DMS53 treated with DMSO at 0.1 percent for 48 hours (cell line): ENCODE results near the gene AUH.

Source experiments
- DNase-seq: peaks from one replicate; lab custom pipeline; 2025; ENCODE audit not compliant: unreplicated experiment; lab: John Stamatoyannopoulos, UW

The AUH gene

DNA sequence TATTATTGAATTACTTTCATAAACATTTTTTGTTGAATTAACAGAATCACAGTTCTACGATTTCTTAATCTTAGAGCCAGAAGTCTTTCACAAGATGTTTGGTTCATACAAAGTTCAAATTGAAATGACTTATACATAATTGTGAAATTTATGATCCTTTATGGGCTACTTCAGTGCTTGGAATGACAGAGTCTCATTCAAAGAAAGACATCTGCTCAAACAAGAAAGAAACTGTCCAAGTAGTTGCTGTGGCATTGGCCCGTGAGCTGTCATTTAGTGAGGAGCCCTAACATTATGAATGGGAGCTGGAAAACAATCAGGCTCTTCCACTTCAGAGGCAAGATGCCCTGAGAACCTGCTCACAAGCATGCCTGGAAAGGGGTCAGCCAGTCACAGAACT, 63.4 kb downstream of the AUH start:
- no peak for DNase-seq

- DNase-seq: no peak
Observed at GRCh38 chr9:91297306-91297705, 64.4 kb downstream of the AUH start.

- DNase-seq: no peak
Observed at GRCh38 chr9:91296354-91296753, 65.4 kb downstream of the AUH start.

DNA sequence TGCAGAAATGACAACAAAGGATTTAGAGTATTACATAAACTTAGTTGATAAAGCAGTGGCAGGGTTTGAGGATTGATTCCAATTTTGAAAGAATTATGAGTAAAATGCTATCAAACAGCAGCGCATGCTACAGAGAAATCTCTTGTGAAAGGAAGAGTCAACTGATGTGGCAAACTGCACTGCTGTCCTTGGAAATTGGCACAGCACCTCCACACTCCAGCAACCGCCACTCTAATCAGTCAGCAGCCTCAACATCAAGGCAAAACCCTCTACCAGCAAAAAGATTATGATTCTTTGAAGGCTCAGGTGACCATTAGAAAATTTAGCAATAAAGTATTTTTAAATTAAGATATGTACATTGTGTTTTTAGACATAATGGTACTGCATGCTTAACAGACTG, 66.4 kb downstream of the AUH start:
- no peak for DNase-seq

GRCh38 chr9:91291866-91292265, 69.9 kb downstream of the AUH start:
- no peak for DNase-seq

DNA sequence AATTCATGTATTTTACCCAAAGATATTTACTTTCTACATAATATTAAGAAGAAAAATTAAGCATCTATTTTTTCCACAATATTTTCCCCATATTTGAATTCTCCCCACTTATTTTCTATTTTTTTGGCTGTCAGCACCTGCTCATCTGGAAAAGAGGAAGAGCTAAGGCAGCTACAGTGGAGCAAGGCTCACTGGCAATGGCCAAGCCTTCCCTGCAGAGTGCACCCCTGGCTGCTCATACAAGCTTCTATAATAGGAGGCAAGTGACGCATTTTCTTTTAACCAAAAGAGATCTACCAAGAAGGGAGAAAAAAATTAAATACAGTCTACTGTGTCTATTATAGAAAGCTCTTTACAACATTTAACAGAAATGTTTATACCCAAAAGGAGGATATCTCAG, 72.5 kb downstream of the AUH start:
- no peak for DNase-seq

GRCh38 chr9:91285729-91286353, 75.9 kb downstream of the AUH start:
- DNase-seq: no peak

DNA sequence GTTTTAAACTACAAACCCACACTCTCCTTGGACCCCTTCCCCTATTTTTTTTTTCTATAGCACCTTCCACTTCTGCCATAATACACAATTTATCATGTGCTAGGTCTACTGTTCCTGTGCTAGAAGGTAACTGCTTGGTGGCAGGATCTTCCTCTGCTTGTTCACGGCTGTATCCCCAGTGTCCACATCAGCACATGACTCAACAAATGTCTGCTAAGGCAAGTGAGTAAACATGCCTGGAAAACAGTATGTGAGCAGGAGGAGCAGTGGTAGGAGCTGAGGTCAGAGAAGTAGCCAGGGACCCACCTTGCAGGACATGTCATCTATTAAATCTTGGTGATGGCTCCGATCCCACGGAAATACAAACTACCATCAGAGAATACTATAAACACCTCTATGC, 79.4 kb downstream of the AUH start:
- DNase-seq: no peak

GRCh38 chr9:91279296-91280204, 82.2 kb downstream of the AUH start:
- no peak for DNase-seq

DNA sequence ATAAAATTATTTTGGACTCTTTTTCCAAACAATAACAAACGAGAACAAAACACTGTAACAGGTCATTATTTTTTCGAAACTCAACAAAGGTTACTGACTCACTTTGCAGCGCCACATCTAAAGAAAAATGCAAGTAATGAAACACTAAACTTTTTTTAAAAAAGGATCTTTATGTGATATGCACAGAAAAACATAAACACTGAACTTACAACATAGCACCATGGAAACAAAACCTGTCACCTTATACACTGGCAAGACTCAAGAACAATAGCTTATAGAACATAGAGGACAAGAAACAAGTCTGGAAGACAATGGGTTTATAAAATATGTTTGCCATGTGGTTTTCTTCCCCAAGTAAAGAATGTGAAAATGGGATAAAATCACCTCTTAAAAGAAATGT, 85.2 kb downstream of the AUH start:
- DNase-seq: no peak

DNA sequence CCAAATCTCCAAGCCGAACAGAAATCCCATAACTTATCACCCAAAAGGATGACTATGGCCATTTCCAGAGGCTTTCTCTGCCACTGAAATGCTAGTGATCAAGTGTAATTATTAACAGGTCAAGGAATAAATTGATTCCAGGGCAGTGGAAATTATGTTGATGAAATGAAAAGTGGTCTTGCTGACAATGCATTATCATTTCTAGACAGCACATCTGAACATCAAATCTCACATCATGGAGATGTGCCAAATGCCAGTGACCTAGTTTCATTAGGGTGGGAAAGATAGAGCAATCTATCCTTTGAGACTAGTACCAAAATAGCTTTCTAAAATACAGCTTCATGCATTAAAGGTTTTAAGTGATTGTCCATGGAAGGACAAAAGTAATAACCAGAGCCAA, 86.1 kb downstream of the AUH start:
- DNase-seq: no peak

DNA sequence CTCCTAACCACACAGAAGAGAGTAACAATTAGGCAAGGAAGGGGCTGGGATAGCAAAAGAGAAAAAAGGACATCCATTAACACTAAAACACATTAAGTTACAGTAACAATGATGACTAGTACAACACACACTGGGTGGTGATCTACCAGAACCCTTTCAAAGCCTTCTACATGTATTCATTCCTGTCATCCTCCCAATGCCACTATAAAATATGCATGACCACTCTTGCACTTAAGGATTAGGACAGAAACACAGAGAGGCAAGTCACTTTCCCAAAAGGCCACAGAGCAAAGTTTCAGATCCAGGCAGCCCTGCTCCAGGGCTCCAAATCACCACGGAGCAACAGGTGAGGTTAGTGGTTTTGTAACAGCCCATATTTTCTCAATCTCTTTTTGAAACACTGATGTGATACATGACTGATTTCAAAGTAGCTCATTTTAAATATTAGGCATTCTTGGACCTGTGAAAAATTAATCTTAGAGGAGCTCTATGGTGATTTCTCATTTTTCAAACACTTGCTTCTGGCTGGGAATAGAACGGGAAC, 86.7 kb downstream of the AUH start:
- no peak for DNase-seq

DNA sequence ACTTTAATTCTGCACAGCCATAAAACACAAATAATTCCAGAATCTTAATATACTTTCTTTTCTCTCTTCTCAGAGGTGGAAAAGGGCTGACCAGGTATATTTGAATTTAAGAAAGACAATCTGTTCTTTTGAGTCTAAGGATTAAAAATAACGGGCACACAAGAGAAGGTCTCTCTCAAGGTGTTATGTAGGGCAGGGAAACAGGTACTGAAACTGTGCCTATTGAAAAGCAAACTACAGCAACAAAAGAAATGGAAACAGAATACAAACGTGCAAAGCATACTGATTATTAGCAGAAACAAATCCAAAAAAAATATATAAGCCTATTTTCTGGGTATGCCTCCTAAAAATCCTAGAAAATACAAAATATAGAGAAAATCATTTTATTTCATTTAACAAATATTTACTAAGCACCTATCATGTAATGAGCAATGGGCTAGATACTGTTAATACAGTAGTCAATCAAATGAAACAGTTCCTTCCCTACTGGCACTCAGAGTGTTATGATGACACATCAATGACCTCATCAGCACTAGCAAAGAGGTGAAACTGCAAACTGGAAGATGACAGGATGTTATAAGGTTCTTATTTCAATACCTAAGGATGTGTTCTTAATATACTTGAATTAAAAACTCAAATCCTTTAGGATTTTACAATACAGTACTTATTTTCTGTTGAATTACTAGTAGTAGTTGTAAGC, 87.7 kb downstream of the AUH start:
- peak; percentile 25 for DNase-seq

- no peak for DNase-seq
Observed at GRCh38 chr9:91271156-91271555, 90.6 kb downstream of the AUH start.

DNA sequence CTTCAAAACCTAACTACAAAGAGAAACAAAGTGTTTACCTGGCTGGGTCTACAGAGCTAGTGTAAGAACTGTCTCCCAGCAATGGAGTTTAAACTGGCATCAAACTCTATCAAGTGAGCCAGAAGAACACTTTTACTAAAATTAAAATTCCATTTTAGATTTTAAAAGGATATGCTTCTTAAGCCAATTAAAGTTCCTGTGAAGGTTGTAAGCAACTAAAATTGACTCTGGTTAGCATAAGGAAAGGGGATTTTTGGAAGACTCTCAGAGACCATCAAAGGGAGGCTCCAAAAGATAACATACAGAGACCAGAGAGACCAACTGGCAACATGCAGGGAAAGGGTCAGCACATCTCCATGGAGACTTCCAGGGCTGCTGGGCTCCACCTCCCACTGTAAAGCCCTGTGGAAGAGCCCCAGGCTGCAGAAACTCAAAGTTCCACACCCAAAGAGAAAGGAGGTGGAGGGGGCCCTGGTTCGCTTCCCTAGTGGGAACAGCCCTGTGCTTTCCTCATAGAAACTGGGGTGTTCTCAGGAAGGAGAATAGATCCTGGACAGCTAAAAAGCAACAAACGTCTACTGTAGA, 91.7 kb downstream of the AUH start:
- DNase-seq: no peak

GRCh38 chr9:91266448-91266847, 95.3 kb downstream of the AUH start:
- no peak for DNase-seq

DNA sequence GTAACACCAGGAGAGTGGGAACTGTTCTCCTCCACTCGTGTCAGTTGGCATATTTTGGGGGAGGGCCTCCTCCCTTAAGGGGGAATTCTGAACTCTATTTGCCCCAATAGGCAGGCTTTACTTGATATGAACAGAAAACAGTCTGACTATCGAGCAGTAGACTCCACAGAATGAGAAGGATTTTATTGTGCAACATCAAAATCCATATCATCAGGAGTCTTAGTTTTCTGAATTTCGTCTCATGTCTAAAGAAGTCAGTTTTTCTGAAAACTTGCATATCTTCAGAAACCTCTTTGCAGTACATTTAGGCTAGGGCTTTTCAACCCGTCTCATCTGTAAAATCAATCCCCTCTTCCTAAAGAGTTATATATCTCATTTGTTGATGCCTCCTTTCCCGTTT, 96.2 kb downstream of the AUH start:
- no peak for DNase-seq

DNA sequence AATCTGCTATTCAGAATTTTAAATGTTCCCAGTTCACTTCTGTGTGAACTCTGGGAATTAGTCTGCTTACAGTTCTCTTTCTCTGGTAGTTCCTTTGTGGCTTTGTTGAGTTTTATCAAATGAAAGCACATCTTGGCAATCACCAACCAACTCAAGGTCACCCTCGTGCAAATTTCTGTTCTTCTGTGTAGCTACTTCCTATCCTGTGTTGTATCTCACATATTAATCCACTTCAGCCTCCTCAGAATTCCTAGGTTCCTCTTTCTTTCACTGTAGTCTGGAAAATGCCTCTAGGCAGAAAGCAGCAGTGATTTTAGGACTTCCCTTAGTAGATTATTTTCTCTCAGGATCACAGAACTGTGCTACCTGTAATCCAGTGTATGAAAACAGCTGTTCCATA, 100.3 kb downstream of the AUH start:
- no peak for DNase-seq

- DNase-seq: no peak
Observed at GRCh38 chr9:91259162-91259561, 102.6 kb downstream of the AUH start.

DNA sequence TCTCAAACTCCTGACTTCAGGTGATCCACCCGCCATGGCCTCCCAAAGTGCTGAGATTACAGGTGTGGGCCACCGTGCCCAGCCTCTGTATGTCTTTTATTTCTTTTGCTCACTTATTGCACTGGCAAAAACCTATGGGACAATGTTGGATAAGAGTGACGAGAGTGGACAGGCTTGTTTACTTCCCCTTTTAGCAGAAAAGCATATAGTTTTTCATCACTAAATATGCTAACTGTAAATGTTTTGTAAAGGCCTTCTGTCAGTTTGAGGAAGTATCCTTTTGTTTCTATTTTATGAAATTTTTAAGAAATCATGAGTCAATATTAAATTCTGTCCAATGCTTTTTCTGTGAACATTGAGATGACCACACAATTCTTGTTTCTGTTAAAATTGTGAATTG, 103.3 kb downstream of the AUH start:
- DNase-seq: no peak

- DNase-seq: no peak
Observed at GRCh38 chr9:91256235-91256634, 105.5 kb downstream of the AUH start.
